OCI-LY3 (cell line): ENCODE results near the gene HDAC4.

ENCODE experiments used
- H2AFZ ChIP-seq: fragments of 200-600, 300-600 bp; shearing (Covaris generic); 2 replicates; pipeline ENCODE4 v1.6.0; 2014; ENCODE audit warnings: antibody characterized with exemption, low read depth, low read length
- H3K27ac ChIP-seq: fragments of 200-600, 300-600 bp; sonication (generic); 2 replicates; pipeline ENCODE4 v1.5.1; 2014; ENCODE audit warnings: mild to moderate bottlenecking, low read length, moderate library complexity, mixed read lengths
- H3K27me3 ChIP-seq: fragments of 200-600, 300-600 bp; sonication (generic); 2 replicates; pipeline ENCODE4 v1.6.1; 2014; ENCODE audit warnings: low read depth, low read length, mixed read lengths
- H3K36me3 ChIP-seq: fragments of 200-600, 300-600 bp; sonication (generic); replicated peaks from 2 replicates; pipeline ENCODE3; 2014; ENCODE audit warnings: low read depth, low read length, mixed read lengths
- H3K4me1 ChIP-seq: fragments of 300-600, 200-600 bp; sonication (generic); 2 replicates; pipeline ENCODE4 v1.6.1; 2014; ENCODE audit warnings: low read length, mixed read lengths
- H3K4me2 ChIP-seq: fragments of 200-600, 300-600 bp; sonication (generic); 2 replicates; pipeline ENCODE4 v1.6.1; 2014; ENCODE audit warnings: low read length, mixed read lengths
- H3K4me3 ChIP-seq: fragments of 300-600, 200-600 bp; sonication (generic); 2 replicates; pipeline ENCODE4 v1.5.1; 2014; ENCODE audit warnings: antibody characterized with exemption, mild to moderate bottlenecking, low read length, moderate library complexity
- H3K79me2 ChIP-seq: fragments of 300-600, 200-600 bp; shearing (Covaris generic); 2 replicates; pipeline ENCODE4 v1.6.1; 2014; ENCODE audit warnings: mild to moderate bottlenecking, low read length, mixed read lengths
- H3K9ac ChIP-seq: fragments of 300-600, 200-600 bp; shearing (Covaris generic); 2 replicates; pipeline ENCODE4 v1.6.0; 2014; ENCODE audit warnings: mild to moderate bottlenecking, low read length, moderate library complexity
- H3K9me3 ChIP-seq: fragments of 200-600, 300-600 bp; shearing (Covaris generic); 2 replicates; pipeline ENCODE4 v1.6.1; 2014; ENCODE audit warnings: low read length, mixed read lengths; ENCODE audit not compliant: insufficient read depth
- H4K20me1 ChIP-seq: fragments of 200-600, 300-600 bp; sonication (generic); 2 replicates; pipeline ENCODE4 v1.6.1; 2016; ENCODE audit warnings: low read length, mixed read lengths; ENCODE audit not compliant: insufficient read depth
- CTCF ChIP-seq: fragments of 200-600, 300-600 bp; sonication (generic); IDR thresholded peaks from 2 replicates; pipeline ENCODE4 v1.5.1; 2014; ENCODE audit warnings: antibody characterized with exemption, low read length, low read depth
- EZH2phosphoT487 ChIP-seq: fragments of 200-600 bp; shearing (Covaris generic); IDR thresholded peaks from 2 replicates; pipeline ENCODE4 v1.6.1; 2018; ENCODE audit warnings: antibody characterized with exemption, mixed run types, low read depth

Gene HDAC4

GRCh38 chr2:239407112-239407511 is 6.3 kb upstream of the HDAC4 start:
- Histone ChIP-seq H3K4me1 (peaks cover 4% of the 10 kb centered on the region; the same call in 1 of the 2 replicates), H3K9ac (no peak overlapping the region), H3K36me3 (peaks cover 4% of the 10 kb centered on the region), H3K4me2 (no peak overlapping the region), H4K20me1 (no peaks in the 10 kb centered on the region), H3K9me3 (no peaks in the 10 kb centered on the region), H2AFZ (no peak overlapping the region), H3K27ac (no peak overlapping the region), H3K79me2 (no peaks in the 10 kb centered on the region), H3K27me3 (no peaks in the 10 kb centered on the region), H3K4me3 (no peak overlapping the region)
- TF ChIP-seq EZH2phosphoT487 (no peak), CTCF (no peak)

GRCh38 chr2:239406316-239406995 is 5.6 kb upstream of the HDAC4 start:
- Histone ChIP-seq H3K36me3 (peaks cover 4% of the 10 kb centered on the region), H3K79me2 (no peaks in the 10 kb centered on the region), H3K9me3 (no peaks in the 10 kb centered on the region), H3K4me2 (no peak overlapping the region), H3K4me3 (no peak overlapping the region), H3K4me1 (peaks cover 6% of the 10 kb centered on the region; the same call in 1 of the 2 replicates), H2AFZ (no peak overlapping the region), H3K27me3 (no peaks in the 10 kb centered on the region), H3K9ac (no peak overlapping the region), H3K27ac (no peak overlapping the region), H4K20me1 (no peaks in the 10 kb centered on the region)
- no peak for TF ChIP-seq CTCF

GRCh38 chr2:239405071-239405470 is 4.3 kb upstream of the HDAC4 start:
- Histone ChIP-seq H3K4me2 (no peak overlapping the region), H3K36me3 (peaks cover 4% of the 10 kb centered on the region), H2AFZ (no peak overlapping the region), H3K4me1 (peaks cover 6% of the 10 kb centered on the region; the same call in 1 of the 2 replicates), H3K4me3 (no peak overlapping the region), H4K20me1 (no peaks in the 10 kb centered on the region), H3K27me3 (no peaks in the 10 kb centered on the region), H3K9me3 (no peaks in the 10 kb centered on the region), H3K27ac (no peak overlapping the region), H3K9ac (no peak overlapping the region), H3K79me2 (no peaks in the 10 kb centered on the region; the same call in 1 of the 2 replicates)
- TF ChIP-seq EZH2phosphoT487 (no peak), CTCF (no peak)

GRCh38 chr2:239402666-239403065 is 1.8 kb upstream of the HDAC4 start:
- Histone ChIP-seq H4K20me1 (peaks cover 16% of the 10 kb centered on the region; the same call in 1 of the 2 replicates), H3K4me3 (peak overlapping the region; percentile 94; the same call in 1 of the 2 replicates), H3K27ac (no peak overlapping the region), H3K4me2 (peak overlapping the region; percentile 92), H3K4me1 (peaks cover 12% of the 10 kb centered on the region), H2AFZ (no peak overlapping the region), H3K9ac (no peak overlapping the region), H3K36me3 (peaks cover 4% of the 10 kb centered on the region), H3K79me2 (peaks cover 22% of the 10 kb centered on the region), H3K9me3 (no peaks in the 10 kb centered on the region), H3K27me3 (no peaks in the 10 kb centered on the region)
- TF ChIP-seq CTCF (no peak), EZH2phosphoT487 (no peak)
